Suprapubic skin (tissue), 4 donors: ENCODE data around the gene C19orf12. TPM values are rescaled to one million over a fixed set of nuclear protein-coding genes. Genes with fewer than 3 reads are reported as not detected.
A peak's percentile ranks its signal among the peaks of the same experiment; 100 is the strongest.

Experiments used
- DNase-seq, 2 donors: peaks; one replicate each; pipeline ENCODE4 v3.0.0-alpha.2; 2019; ENCODE audit warnings: low spot score in 2 of 2
- H3K27ac ChIP-seq: fragments of 200-600 bp; sonication (generic); one replicate; pipeline ENCODE4 v1.5.1; 2019
- H3K27me3 ChIP-seq: fragments of 200-600 bp; sonication (generic); one replicate; pipeline ENCODE4 v1.5.1; 2019
- H3K36me3 ChIP-seq: fragments of 200-600 bp; sonication (generic); one replicate; pipeline ENCODE4 v1.5.1; 2019
- H3K4me1 ChIP-seq: fragments of 200-600 bp; sonication (generic); one replicate; pipeline ENCODE4 v1.5.1; 2019
- H3K4me3 ChIP-seq: fragments of 200-600 bp; sonication (generic); one replicate; pipeline ENCODE4 v1.5.1; 2019; ENCODE audit warnings: mild to moderate bottlenecking
- H3K9me3 ChIP-seq: fragments of 200-600 bp; sonication (generic); one replicate; pipeline ENCODE4 v1.5.1; 2019
- EP300 ChIP-seq: sonication (generic); formaldehyde crosslinking; IDR thresholded peaks from one replicate; pipeline ENCODE4 v1.6.1; 2017; ENCODE audit warnings: antibody characterized with exemption
- POLR2A ChIP-seq, 2 donors: fragments of 450-650 bp; IDR thresholded peaks; one replicate each; pipeline ENCODE4 v1.6.1; 2017; ENCODE audit warnings: antibody characterized with exemption in 2 of 2, mild to moderate bottlenecking in 2 of 2, moderate library complexity in 2 of 2
- POLR2AphosphoS5 ChIP-seq, 3 donors: sonication (generic); formaldehyde crosslinking; IDR thresholded peaks; one replicate each; pipeline ENCODE4 v1.6.1; 2017; ENCODE audit warnings: antibody characterized with exemption in 3 of 3
- WGBS: methylation state at CpG from one replicate; pipeline ENCODE4 v1.1.5; 2018; 5-methylcytosine and 5-hydroxymethylcytosine counted together
- total RNA-seq, 4 donors: library from RNA; depleted of rRNA; stranded (reverse); fragments of >200 nt; gene quantifications; one replicate each; pipeline ENCODE4 v1.1.0, GENCODE V29; 2016
- TF ChIP-seq, protein P1 (sequence below), 2 donors: fragments of 200-600 bp in 1 of 2; fragments of 450-650 bp in 1 of 2; sonication (generic) in 1 of 2; IDR thresholded peaks; one replicate each; pipeline ENCODE4 v1.5.1; 2016 to 2019; ENCODE audit warnings: antibody characterized with exemption in 2 of 2, mild to moderate bottlenecking in 1 of 2, moderate library complexity in 1 of 2

The C19orf12 gene
- total RNA-seq, 4 donors from 2014 or later = 19.6 to 35.8 (median 27.3) TPM

DNA sequence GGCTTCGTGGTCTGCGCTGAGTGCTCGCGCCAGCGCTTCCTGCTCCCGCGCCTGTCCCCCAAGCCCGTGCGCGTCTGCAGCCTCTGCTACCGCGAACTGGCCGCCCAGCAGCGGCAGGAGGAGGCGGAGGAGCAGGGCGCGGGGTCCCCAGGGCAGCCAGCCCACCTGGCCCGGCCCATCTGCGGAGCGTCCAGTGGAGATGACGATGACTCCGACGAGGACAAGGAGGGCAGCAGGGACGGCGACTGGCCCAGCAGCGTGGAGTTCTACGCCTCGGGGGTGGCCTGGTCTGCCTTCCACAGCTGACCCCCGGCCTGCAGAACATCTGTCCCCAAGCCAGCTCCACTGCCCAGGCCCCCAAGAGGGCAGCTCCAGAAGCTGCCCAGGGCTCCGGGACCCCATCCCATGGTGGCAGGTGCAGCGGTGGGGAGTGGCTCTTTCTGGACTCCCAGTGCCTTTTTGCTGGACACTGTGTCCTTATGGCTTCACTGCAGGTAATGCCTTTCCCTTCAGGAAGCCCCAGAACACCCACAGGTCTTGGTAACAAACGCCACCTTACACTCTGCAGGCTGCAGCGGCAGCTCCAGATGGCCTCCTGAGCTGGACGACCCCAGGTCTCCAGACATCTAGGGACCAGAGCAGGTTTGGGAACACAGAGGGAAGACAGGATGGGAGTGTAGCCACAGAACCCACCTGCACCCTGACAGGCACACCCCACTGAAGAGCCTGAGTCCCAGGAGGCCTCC lies 40.5 kb downstream of the C19orf12 start:
- TF ChIP-seq, protein P1, sequence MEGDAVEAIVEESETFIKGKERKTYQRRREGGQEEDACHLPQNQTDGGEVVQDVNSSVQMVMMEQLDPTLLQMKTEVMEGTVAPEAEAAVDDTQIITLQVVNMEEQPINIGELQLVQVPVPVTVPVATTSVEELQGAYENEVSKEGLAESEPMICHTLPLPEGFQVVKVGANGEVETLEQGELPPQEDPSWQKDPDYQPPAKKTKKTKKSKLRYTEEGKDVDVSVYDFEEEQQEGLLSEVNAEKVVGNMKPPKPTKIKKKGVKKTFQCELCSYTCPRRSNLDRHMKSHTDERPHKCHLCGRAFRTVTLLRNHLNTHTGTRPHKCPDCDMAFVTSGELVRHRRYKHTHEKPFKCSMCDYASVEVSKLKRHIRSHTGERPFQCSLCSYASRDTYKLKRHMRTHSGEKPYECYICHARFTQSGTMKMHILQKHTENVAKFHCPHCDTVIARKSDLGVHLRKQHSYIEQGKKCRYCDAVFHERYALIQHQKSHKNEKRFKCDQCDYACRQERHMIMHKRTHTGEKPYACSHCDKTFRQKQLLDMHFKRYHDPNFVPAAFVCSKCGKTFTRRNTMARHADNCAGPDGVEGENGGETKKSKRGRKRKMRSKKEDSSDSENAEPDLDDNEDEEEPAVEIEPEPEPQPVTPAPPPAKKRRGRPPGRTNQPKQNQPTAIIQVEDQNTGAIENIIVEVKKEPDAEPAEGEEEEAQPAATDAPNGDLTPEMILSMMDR (IDR thresholded peaks at IDR 0.05) = no peak
- TF ChIP-seq EP300 (no peak), POLR2A (IDR thresholded peaks at IDR 0.05) (no peak), POLR2AphosphoS5 (IDR thresholded peaks at IDR 0.05) (no peak)
- no peak overlapping the region for H3K27ac ChIP-seq
- no peak overlapping the region for H3K4me3 ChIP-seq
- H3K9me3 ChIP-seq = no peaks in the 10 kb centered on the region
- no peaks in the 10 kb centered on the region for H3K27me3 ChIP-seq
- H3K4me1 ChIP-seq = peaks cover 73% of the 10 kb centered on the region
- peaks cover 24% of the 10 kb centered on the region for H3K36me3 ChIP-seq
- DNase-seq = peak in 1 of 2 donors; percentile 52
- WGBS = 97% methylated on average over 22 of the region's 34 CpGs

DNA sequence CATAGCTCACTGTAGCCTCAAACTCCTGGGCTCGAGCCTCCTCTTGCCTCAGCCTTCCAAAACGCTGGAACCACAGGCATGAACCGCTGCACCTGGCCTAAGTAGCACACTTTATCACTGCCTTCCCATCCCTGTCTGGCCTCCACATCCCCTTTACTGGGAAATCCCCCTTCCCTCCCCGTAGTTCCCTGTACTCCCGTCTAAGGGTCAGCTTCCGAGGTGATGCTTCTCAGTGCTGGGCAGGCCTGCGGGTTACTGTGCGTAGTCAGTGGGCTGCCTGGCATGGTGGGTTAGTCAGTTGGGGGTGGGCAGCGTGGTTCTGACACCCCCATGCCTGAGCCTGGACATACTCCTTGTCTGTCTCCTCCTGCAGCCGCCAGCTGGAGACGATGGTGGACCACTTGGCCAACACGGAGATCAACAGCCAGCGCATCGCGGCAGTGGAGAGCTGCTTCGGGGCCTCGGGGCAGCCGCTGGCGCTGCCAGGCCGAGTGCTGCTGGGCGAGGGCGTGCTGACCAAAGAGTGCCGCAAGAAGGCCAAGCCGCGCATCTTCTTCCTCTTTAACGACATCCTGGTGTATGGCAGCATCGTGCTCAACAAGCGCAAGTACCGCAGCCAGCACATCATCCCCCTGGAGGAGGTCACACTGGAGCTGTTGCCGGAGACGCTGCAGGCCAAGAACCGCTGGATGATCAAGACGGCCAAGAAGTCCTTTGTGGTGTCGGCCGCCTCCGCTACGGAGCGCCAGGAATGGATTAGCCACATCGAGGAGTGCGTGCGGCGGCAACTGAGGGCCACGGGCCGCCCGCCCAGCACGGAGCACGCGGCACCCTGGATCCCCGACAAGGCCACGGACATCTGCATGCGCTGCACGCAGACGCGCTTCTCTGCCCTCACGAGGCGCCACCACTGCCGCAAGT lies 41.4 kb downstream of the C19orf12 start:
- Histone ChIP-seq H3K27ac (no peak overlapping the region), H3K9me3 (no peaks in the 10 kb centered on the region), H3K36me3 (peaks cover 24% of the 10 kb centered on the region), H3K27me3 (no peaks in the 10 kb centered on the region), H3K4me3 (no peak overlapping the region), H3K4me1 (peaks cover 74% of the 10 kb centered on the region)
- no peak for DNase-seq
- 89% methylated on average over 39 of the region's 57 CpGs for WGBS
- no peak for TF ChIP-seq POLR2A (IDR thresholded peaks at IDR 0.05)
- TF ChIP-seq, protein P1 (IDR thresholded peaks at IDR 0.05) = no peak
- TF ChIP-seq POLR2AphosphoS5 (IDR thresholded peaks at IDR 0.05) = no peak
- TF ChIP-seq EP300 = no peak

DNA sequence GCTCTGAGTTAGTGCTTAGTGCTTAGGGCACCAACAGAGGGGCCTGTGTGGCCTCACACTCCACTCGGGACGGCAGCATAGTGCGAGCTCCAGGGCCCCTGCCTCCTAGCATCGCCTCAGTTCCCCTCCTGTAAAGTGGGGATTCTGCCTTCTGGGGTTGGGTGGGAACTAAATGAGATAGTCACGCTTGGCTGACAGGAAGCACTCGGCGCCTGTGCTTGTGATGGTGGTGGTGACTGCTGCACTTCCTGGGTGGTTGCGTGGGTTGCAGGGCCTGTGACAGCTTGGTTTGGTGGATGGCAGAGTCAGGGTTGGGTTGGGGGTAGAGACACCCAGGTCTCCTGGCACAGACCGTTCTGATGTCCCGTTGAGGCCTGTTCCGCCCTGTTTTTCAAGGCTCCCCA lies 42.1 kb downstream of the C19orf12 start:
- TF ChIP-seq, protein P1 (IDR thresholded peaks at IDR 0.05) = no peak
- TF ChIP-seq EP300 (no peak), POLR2AphosphoS5 (IDR thresholded peaks at IDR 0.05) (no peak), POLR2A (IDR thresholded peaks at IDR 0.05) (no peak)
- no peak for DNase-seq
- Histone ChIP-seq H3K27me3 (no peaks in the 10 kb centered on the region), H3K4me3 (no peak overlapping the region), H3K27ac (peak overlapping the region; percentile 3), H3K9me3 (no peaks in the 10 kb centered on the region), H3K36me3 (peaks cover 24% of the 10 kb centered on the region), H3K4me1 (peaks cover 74% of the 10 kb centered on the region)
- 81% methylated on average over 7 of the region's 11 CpGs for WGBS

DNA sequence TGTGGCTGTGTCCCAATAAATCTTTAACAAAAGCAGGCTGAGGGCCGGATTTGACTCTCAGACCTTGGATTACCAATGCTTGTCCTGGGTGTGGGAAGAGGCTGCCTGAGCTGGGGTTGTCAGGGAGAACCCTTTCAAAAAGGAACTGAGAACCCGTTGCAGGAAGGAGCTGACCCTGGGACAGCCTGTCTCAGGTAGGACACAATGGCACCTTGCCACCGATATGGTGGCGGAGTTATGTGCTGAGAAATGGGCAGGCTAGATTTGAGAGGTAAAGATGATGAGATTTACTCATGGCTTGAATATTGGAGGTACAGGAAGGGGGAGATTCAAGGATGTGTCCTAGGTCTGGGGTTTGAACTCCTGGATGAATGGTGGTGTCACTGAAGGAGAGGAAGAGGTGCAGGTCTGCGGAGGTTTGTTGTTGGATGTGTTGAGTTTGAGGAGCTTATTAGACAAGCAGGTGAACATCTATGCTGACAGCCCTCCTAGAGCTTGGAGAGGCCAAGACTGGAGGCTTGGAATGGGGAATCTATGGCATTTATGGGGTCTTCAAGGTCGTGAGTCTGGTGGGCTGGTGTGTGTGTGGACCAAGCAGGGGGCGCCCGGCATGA lies 42.6 kb downstream of the C19orf12 start:
- TF ChIP-seq, protein P1 (IDR thresholded peaks at IDR 0.05) = no peak
- TF ChIP-seq POLR2A (IDR thresholded peaks at IDR 0.05) (no peak), POLR2AphosphoS5 (IDR thresholded peaks at IDR 0.05) (no peak), EP300 (no peak)
- Histone ChIP-seq H3K27ac (peak overlapping the region; percentile 3), H3K4me3 (no peak overlapping the region), H3K9me3 (no peaks in the 10 kb centered on the region), H3K36me3 (peaks cover 24% of the 10 kb centered on the region), H3K27me3 (no peaks in the 10 kb centered on the region), H3K4me1 (peaks cover 74% of the 10 kb centered on the region)
- DNase-seq = no peak
- WGBS = 89% methylated on average over 8 of the region's 8 CpGs
